Amygdala (tissue), 56 donors: ENCODE results near the gene CCDC102A.
"Not testable (repeated sequence)": the region's sequence is repeated elsewhere in the genome, so short reads cannot be mapped to it uniquely, and the experiment has no call there.

Experiments
- DNase-seq, 56 donors: peaks; one replicate each; lab custom pipeline; 2025; lab: John Stamatoyannopoulos, UW

CCDC102A gene

GRCh38 chr16:57504491-57504890 lies 31.9 kb downstream of the CCDC102A start:
- DNase-seq = no peak

- DNase-seq = no peak
Measured at GRCh38 chr16:57504001-57504400, 32.4 kb downstream of the CCDC102A start.

DNA sequence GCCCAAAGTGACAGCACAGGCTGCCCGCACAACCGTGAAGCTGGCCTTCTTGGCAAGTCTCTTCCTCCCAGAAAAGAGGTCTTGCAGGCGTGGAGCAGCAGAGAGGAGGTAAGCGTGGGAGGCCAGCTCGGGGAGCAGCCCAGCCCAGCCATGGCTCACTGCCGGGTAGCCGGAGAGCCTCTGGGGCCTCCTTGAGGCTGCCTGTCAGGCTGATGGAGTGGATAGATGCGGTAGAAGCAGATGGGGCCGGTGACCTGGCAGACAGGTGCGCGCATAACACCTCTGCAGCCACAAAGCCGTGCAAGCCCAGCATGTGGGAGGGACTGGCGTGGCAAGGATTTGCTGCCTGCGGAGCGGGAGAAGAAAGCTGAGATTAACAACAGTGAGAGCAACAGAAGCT lies 33.0 kb downstream of the CCDC102A start:
- no peak for DNase-seq

GRCh38 chr16:57502048-57502775 lies 34.2 kb downstream of the CCDC102A start:
- DNase-seq = no peak

GRCh38 chr16:57501492-57501891 lies 34.9 kb downstream of the CCDC102A start:
- DNase-seq = no peak

DNA sequence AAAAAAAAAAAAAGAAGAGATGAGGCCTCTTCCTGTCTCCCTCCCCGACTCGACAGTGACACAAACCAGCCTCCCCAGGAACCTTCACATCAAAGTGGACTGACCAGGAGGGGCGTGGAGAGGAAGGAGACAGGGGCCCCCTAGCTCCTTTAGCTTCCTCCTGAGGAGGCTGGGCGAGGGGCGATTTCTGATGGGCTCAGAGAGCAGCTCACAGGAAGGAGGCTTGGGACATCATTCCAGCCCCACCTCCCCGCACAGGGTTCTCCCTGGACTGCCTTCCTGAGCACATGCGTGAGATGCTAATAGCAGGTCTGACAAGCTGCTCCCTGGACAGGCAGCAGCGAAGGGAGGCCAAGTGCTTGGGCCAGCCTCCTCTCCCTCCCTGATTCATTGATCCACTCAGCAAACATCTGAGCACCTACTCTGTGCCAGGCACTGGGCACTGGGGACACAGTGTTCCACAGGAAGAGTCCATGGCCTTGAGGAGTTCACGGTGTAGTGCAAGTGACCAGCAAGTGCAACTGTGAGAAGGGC lies 35.7 kb downstream of the CCDC102A start:
- no peak for DNase-seq

GRCh38 chr16:57499941-57500340 lies 36.4 kb downstream of the CCDC102A start:
- DNase-seq = not testable (repeated sequence)

- no peak for DNase-seq
Measured at GRCh38 chr16:57498031-57498430, 38.3 kb downstream of the CCDC102A start.

DNA sequence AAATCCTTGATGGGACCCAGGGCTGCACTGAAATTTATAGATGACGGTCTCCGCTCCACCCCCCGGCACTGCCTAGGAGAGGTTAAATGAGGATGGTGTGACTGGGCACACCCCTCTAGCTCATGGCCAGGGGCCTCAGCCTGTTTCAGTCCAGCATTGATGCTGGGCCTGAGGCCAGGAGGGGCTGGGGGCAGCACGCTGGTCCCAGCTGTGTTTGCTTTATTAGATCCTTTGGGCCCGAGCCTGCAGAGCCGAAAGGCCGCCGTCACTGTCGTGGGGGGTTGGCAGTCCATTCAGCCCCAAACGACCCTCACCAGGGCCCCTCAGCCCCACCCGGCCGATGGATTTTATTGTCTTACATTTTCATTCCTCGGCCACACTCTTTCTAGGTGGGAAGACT lies 39.2 kb downstream of the CCDC102A start:
- no peak for DNase-seq

- no peak for DNase-seq
Measured at GRCh38 chr16:57493767-57494166, 42.6 kb downstream of the CCDC102A start.

GRCh38 chr16:57489229-57489628 lies 47.1 kb downstream of the CCDC102A start:
- no peak for DNase-seq

- DNase-seq = no peak
Measured at GRCh38 chr16:57486858-57487834, 49.2 kb downstream of the CCDC102A start.

DNA sequence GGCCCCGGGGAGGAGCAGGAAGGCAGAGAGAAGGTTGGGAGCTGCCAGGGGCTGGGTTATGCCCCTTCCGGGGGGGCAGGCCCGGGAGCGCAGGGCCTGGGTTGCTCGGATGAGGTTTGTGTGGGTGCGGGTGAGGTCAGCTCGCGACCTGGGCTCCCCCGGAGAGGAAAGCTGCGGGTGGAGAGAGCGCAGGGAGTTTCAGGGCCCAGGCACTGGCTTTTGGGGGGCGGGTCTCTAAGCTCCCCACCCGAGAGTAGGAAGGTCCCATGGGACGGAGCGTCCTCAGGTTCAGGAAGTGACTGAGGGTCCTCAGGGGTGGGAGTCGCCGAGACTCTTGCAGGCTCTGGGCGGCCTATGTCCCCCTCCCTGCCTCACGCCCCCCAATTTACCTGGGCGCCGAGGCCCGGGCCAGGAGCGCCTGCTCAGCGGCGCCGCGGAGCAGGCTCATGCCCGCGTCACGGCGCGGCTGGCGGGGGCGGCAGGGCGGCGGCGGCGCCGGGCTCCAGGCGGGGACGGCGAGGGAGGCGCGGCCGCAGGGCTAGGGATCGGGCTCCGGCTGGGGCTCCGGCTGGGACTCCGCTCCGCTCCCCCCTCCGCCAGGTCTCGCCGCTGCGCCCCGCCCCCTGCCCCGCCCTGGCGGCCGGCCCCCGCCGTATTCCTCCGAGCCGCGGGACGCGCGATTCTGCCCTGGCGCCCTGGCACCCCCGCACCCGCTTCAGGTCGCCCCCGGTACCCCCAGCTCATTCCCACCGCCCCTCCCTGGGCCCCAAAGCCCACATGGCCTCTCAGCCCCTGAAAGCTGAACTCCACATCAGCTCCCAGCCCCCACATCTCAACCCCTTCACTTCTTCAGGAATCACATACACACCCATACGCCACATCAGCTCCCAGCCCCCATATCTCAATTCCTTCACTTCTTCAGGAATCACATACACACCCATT lies 50.2 kb downstream of the CCDC102A start, which contains the start of gene DOK4:
DOK4 (minus strand) TSS at position 578 of the 942 bp plus-strand sequence. CDS start 6,986 bp downstream, outside the sequence.
- peak in 41 of 56 donors; percentile 10 to 73 (median 41) for DNase-seq

DNA sequence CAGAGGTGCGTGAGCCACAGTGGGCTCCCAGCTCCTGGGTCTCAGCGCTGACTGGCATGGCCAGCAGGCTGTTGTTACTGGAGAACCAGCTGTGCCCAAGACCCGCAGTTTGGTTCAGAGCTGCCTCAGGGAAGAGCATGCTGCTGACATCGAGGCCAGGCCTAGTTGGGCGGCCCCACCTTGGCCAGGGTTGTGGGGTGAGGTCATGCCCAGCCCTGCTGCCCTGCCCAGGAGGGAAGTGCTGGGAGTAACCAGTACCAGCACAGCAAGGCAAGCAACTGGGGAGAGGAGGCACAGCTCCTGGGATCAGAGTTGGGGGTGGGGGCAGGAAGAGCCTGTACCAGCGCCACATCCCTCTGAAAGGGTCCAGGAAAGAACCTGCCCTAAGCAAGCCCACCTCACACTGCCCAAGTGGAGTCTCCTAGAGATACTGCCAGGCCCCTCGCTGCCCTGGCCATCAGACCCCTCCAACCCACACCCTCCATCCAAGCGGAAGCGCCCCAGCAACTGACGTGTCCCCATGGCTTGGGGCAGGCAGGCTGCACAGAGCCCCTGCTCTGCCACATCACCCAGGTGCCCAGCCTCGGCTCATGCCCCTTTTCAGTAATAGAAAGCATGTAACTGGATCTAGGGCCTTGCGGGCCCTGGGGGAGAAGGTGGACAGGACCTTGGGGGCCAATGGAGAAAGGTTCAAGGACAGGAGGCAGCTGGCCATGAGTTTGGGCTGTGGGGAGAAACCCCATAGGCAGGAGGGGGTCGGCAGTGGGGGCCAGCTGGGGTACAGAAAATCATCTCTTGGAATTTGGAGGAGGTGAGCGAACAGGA lies 51.1 kb downstream of the CCDC102A start:
- no peak for DNase-seq

- no peak for DNase-seq
Measured at GRCh38 chr16:57484515-57485005, 51.8 kb downstream of the CCDC102A start.

DNA sequence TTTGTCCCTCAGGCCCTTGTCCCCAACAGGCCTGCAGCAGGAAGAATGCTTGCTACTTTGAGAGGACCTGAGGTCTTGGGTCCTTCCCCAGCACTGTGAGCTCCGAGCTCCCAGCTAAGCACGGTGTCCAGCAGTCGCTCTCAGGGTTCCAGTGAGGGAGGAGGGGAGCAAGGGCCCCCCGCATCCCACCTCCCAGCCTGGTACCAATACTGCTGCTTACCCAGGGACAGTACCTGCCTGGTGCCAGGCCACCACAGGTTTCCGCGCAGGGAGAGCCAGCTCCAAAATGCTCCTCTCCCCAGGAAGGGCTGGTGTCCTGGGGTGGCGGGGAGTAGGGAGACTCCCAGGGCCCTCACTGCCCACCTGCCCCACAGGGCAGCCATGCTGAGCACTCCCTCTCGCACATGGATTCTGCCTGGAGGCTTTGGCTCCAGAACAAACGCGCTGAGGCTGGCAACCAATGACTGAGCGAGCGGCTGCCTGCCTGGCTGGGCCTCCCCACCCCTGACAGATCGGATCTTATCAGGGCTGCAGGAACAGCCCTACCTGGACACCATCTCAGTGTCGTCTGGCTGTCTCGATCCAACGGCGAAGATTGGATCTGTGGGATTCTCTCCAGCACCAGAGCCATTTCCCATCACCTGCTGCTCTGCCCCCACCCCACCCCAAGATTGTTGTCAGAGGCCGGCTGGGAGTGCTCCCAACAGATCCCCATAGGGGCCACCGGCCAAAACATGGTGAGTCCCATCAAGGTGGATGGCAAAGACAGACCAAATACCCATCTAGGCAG lies 52.5 kb downstream of the CCDC102A start:
- no peak for DNase-seq

- DNase-seq = no peak
Measured at GRCh38 chr16:57482845-57483545, 53.4 kb downstream of the CCDC102A start.
